Measurements from ENCODE around the gene STK38.
"Not testable (repeated sequence)": the region's sequence is repeated elsewhere in the genome, so short reads cannot be mapped to it uniquely, and the experiment has no call there.

Gene STK38

DNA sequence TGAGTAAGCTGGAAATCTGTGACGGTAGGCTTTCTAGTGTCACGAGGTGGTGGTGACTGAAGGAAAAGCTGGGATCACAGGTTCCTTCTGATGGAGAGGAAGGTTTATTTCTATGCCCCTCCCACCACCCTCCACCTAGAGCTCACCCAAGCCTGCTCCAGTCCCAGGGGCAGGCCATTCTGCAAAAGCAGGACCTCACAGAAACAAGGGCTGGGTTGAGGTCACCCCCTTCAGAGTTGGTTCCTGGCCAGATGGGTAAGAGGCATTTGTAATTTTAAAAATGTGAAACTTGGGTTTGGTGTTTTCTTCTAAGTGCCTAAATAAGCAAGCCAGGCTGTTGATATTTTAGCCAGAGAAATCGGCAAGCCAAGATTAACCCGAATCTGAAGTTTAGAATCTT, 57.9 kb downstream of the STK38 start:
- DNase-seq: no peak

DNA sequence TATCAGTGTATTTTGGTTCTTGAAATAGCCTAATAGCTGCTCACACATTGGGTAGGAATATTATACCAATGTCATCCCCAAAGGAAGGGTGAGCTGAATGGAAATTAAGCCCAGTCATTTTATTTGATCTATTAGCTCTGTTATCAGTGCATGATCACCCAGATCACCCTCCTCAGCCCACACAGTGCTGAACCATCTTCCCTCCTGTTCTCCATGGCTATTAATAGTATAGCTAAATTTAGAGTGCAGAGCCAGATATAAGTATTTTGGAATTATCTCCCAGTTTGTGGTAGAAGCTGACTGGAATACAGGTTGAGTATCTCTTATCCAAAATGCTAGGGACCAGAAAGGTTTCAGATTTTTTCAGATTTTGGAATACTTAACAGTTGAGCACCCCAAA, 59.1 kb downstream of the STK38 start:
- DNase-seq: no peak

DNA sequence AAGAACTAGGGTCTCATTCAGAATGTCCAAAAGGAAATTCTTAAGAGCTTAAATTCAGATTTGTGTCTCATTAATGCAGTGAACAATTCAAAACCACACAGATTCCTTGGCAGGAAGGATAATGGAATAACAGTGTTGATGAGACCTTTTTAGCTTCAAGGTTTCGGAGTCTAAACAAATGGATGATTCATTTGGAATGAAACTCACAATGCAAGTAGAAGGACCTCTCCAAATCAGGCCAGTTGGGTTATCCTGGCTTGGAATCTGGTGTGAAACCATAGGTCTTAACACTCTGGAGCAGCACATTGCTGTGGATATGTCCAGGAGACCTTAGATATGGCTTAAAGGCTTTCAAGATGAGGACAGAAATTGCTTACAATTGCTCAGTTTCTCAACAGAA, 59.6 kb downstream of the STK38 start:
- no peak for DNase-seq

DNA sequence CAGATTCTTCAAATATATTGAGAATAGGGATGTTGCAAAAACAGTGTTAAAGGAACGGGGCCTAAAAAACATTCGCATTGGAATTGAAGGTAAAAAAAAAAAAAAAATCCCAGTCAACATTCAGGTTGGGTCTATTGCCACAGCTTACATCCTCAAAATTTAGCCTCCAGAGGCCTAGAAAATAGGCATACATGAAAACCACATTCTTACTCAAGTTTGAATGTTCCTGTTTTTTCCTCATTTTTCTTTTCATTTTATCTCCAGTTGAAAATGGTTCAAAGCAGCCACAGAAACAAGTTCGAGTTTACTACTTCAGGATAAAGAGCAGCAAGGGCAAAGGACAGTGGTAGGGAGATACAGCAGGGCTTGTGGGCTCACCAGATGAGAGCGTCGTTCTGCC, 62.5 kb downstream of the STK38 start:
- no peak for DNase-seq

DNA sequence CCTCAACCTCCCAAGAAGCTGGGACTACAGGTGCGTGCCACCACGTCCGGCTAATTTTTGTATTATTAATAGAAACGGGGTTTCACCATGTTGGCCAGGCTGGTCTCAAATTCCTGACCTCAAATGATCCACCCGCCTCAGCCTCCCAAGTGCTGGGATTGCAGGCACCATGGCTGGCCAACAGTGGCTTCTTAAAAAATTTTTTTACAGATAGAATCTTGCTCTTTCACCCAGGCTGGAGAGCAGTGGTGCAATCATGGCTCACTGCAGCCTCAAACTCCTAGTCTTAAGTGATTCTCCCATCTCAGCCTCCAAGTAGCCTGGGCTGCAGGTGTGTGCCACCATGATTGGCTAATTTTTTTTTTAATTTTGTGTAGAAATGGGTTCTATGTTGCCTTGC, 64.0 kb downstream of the STK38 start:
- DNase-seq: not testable (repeated sequence)

DNA sequence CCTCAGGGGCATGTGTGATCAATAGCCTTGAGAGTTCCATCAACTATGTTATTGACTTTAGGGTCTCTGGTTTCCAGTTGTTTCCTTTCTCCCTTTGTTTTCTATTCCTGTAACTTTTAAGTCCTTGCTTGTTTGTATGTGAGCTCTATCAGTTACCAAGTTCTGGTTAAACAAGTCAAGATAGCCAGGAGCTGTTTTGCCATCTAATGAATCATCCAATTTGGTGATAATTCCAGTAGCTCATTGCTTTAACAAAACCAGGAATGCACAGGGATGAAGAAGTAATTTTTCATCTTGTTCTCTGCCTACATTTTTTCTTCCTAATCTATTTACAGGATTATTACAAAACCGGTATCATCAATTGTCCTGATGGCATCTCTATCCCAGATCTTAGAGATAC, 68.0 kb downstream of the STK38 start:
- DNase-seq: no peak

DNA sequence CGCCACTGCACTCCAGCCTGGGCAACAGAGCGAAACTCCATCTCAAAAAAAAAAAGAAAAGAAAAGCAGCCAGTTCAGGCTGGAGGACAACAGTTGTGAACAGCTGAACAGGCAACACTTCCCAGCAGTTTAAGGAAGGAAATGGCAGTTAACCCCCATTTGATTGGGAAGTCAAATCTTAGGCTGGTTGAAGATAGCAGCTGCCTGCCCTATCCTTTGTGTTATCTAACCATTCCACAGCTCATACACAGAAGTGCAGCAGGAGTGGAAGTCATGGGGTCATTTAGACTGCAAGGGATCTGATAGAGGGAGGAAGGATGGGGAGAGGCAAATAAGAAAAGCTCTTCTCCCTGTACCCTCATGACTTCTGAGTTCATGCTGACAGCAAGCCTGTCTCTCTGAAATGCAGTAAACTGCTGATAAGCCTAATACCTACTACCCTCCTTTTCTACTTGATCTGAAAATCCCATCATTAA, 69.2 kb downstream of the STK38 start:
- DNase-seq: no peak

DNA sequence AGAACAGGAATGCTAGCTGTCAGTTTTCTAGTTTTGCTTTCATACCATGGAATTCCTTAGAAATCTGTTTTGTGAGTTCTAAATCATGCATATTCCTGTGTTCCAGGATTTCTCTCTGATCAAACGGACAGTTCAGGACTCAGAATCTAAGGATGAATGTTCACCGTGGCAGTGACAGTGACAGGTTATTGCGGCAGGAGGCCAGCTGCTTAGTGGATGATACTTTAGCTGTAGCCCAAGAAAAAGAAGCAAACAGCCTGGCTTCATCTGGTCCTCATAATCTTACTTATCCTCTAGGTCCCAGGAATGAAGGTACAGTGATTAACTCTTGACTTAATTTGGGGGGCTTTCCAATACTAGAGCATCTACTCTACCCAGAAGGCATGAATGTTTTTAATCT, 77.3 kb downstream of the STK38 start:
- no peak for DNase-seq

DNA sequence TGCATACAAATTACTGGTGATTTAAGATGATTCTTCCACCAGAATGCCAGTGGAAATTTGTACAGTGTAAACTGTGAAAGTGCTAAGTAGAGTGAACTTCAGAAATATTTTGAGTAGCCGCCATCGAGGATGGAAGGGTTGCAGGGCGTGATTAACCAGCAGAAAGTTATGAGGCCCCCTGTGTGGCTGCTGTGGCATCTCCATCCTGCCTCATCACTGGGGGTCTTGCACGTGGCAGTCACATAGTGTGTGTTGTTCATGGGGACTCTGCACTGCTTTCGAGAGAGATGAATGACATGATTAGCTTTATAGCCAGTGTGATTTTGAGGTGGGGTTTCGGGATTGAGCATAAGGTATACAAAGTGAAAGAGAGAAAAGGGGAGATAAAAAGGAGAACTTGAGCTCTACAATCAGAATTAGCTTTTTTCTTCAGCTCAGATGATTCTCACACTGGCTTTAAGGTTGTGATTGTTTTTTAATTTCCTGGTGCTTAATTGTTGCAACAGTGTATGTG, 78.1 kb downstream of the STK38 start:
- no peak for DNase-seq

DNA sequence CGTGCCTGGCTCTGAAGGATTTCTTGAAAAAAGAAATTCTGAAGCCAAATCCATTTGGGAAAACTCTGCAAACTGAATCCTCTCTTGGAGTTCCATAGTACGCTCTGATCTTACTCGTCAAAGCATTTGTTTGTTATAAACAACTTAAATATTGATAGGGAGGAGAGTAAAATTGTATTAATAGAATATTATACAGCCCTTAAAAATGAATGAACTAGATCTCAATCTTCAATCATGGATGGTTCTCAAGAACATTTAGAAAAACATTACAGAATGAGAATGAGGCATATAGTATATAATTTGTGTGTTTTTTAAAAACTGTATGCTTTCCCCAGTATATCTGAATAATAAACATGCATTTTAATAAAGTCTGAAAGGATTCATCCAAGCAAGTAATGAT, 79.7 kb downstream of the STK38 start:
- no peak for DNase-seq

DNA sequence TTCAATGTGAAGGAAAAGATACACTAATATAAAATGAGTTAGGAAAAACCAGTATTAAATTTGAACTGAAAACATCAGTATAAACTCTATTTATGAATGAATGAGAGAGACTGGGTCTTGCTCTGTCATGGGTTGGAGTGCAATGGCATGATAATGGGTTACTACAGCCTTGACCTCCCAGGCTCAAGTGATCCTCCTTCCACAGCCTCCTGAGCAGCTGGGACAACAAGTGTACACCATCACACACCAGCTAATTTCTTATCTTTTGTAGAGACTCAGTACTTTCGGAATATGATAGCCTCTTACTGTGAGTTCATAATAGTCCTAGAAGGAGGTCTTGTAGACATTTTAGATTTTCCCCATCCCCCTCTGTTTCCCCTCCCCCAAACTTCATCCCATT, 83.0 kb downstream of the STK38 start:
- no peak for DNase-seq

DNA sequence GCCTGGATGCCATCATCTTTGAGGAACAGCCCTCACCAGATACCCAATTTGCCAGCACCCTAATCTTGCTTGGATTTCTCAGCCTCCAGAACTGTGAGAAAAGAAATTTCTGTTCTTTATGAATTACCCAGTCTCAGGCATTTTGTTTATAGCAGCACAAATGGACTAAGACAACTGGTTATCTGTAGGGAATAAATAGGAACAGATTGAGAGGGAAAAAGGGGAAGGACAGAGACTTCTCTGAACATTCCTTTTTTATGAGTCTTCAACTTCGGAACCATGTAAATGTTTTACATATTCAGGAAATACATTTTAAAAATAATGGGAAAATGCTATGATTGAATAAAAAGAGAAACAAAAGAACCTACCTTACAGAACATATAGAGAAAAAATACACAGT, 83.6 kb downstream of the STK38 start:
- no peak for DNase-seq

DNA sequence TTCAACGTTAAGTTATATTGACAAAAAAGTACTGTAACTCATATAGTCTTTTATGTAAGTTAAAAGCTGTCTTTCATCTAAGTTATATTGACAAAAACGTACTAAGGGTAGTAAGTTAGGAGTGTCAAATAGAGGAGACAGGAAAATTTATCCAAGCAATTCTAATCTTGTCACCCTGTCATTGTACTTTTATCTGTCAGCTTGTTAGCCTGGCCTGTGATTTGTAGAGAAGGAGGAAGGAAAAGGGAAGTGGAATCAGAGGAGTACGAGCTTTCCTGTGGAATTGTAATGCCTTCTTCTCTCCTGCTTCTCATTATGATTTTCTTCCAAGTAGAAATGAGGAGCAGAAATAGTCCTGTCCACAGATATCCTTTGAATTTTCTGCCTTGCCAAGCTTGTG, 85.6 kb downstream of the STK38 start:
- DNase-seq: no peak

DNA sequence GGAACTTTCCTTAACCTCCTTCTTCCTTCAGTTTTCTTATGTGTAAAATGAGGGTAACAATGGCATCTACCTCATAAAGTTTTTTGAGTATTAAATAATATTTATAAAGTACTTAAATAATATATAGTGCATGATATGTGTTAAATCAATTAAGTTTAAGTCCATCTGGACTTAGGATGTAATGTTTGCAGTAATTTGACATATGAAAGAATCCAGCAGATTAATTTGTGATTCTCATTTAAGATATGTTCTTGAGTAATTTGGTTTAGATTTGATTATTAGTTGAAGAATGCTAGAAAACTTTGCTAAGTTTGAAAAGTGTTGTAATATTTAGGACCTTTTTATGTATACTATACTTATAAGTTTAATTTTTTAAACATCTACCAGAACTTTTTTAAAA, 86.4 kb downstream of the STK38 start:
- no peak for DNase-seq

DNA sequence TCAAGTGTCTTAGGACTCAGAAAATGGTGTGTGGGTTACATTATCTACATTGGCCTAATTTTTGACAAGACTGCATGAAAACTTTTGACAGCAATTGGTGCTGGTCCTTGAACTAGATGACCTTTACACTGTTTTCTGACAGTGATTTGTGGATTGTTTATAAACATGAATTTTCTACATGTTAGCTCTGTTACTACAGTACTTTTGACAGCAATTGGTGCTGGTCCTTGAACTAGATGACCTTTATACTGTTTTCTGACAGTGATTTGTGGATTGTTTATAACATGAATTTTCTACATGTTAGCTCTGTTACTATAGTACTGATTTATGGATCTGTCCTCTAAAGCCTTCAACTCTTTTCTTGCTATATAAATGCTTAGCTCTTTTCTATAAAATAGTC, 87.8 kb downstream of the STK38 start:
- no peak for DNase-seq

DNA sequence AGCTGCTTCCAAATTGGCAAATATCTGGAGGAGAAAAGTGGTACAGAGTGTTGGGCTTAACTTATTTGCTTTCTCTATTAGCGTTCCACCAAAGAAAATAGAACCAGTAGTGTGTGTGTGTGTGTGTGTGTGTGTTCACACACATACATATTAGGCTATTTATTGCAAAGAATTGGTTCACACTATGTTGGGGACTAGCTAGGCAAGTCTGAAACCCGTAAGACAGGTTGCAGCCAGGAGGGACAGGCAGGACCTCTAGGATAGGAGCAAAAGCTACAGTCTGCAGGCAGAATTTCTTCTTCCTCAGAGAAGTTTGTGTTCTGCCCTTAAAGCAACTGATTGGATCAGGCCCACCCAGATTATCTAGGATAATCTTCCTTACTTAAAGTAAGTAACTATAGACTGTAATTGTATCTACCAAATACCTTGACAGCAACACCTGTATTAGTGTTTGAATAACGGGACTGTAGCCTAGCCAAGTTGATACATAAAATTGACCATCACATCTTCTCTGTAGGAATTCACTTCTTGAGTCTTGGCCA, 91.7 kb downstream of the STK38 start:
- DNase-seq: no peak

DNA sequence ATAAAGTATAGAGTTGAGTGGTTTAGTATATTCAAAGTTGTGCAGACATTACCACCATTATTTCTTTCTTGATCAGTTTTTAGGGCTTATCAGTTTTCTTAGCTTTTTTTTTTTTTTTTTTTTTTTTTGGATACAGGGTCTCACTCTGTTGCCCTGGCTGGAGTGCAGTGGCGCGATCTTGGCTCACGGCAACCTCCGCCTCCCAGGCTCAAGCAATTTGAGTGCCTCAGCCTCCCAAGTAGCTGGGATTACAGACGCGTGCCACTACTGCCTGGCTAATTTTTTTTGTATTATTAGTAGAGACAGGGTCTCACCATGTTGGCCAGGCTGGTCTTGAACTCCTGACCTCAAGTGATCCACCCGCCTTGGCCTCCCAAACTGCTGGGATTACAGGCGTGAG, 94.4 kb downstream of the STK38 start:
- DNase-seq: not testable (repeated sequence)

DNA sequence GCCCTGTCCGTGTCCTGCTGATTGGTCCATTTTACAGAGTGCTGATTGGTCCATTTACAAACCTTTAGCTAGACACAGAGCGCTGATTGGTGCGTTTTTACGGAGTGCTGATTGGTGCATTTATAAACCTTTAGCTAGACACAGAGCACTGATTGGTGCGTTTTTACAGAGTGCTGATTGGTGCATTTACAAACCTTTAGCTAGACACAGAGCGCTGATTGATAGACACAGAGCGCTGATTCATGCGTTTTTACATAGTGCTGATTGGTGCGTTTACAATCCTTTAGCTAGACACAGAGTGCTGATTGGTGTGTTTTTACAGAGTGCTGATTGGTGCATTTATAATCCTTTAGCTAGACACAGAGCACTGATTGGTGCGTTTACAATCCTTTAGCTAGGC, 98.1 kb downstream of the STK38 start:
- DNase-seq: not testable (repeated sequence)

DNA sequence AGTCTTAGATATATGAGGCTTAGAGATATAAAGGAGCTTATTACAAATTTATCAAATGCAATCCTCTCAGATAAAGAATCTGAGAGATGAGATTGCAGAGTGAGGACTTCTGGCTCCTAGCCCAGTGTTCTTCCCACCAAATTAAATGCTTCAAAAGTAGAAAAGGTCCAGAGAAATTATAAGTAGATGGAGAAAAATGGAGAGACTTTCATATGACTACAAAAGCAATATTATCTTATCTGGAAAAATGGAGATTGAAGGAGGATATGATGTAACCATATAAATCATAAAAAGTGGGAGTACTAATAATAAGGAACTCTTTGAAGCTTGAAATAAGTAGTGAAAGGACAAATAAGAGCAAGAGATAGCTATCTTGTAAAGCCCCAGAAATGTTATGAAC, 101.7 kb downstream of the STK38 start:
- no peak for DNase-seq

DNA sequence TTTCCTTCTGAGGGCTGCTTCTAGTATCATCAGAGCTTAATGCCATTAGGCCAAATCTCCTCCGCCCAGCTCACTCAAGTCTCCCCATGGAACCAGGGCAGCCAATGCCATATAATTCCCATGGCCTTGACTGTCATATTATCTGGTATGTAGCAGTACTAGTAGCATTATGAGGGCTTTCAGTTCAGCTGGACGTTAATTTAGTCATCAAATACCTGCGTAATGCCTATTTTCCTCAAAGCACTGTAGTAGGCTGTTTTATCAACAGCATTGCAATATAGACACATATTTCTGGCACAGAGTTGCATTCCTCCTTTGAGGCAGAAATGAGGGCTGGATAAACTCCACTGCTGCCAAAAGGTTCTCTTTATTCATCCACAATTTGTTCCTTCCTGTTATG, 102.8 kb downstream of the STK38 start:
- peak in 1 of 58 donors; percentile 1 for DNase-seq

All from anterior cingulate cortex (tissue), 58 donors.